Breast epithelium (tissue), 4 donors: ENCODE data around the gene HSPB7. TPM values are rescaled to one million over a fixed set of nuclear protein-coding genes. Genes with fewer than 3 reads are reported as not detected.

Source experiments
- DNase-seq, 2 donors: peaks; one replicate each; pipeline ENCODE4 v3.0.0-alpha.2; 2019; ENCODE audit warnings: low spot score in 2 of 2
- H3K27ac ChIP-seq, 2 donors: fragments of 200-600 bp; sonication (generic) in 1 of 2; one replicate each; pipeline ENCODE4 v1.5.1; 2016 to 2019; ENCODE audit warnings: mild to moderate bottlenecking in 1 of 2
- H3K27me3 ChIP-seq, 2 donors: fragments of 200-600 bp; sonication (generic) in 1 of 2; one replicate each; pipeline versions ENCODE4 v1.5.1 to v1.6.0; 2017 to 2019; ENCODE audit warnings: control low read depth in 1 of 2, mild to moderate bottlenecking in 1 of 2
- H3K36me3 ChIP-seq: fragments of 200-600 bp; one replicate; pipeline ENCODE4 v1.5.1; 2019
- H3K4me1 ChIP-seq, 2 donors: fragments of 200-600 bp; sonication (generic); one replicate each; pipeline ENCODE4 v1.5.1; 2016 to 2019; ENCODE audit warnings: control low read depth in 1 of 2
- H3K4me3 ChIP-seq, 3 donors: fragments of 200-600 bp; sonication (generic); 1 replicate in 2 of 3; 2 replicates in 1 of 3; pipeline ENCODE4 v1.5.1; 2016 to 2019; ENCODE audit warnings: mild to moderate bottlenecking in 3 of 3, moderate library complexity in 2 of 3
- H3K9me3 ChIP-seq, 2 donors: fragments of 200-600 bp; sonication (generic) in 1 of 2; one replicate each; pipeline ENCODE4 v1.5.1; 2016 to 2019; ENCODE audit warnings: control low read depth in 1 of 2
- POLR2A ChIP-seq: fragments of 450-650 bp; IDR thresholded peaks from one replicate; pipeline ENCODE4 v1.6.1; 2016; ENCODE audit warnings: antibody characterized with exemption, mild to moderate bottlenecking, moderate library complexity
- POLR2AphosphoS5 ChIP-seq, 3 donors: sonication (generic); formaldehyde crosslinking; IDR thresholded peaks; one replicate each; pipeline ENCODE4 v1.6.1; 2017; ENCODE audit warnings: antibody characterized with exemption in 3 of 3
- intact Hi-C: fragments of 100-400 bp; cut with DNase I; formaldehyde crosslinking; loops from one replicate; pipeline ENCODE4 v1.15.1; 2023; ENCODE audit warnings: low total_unique reads
- total RNA-seq, 3 donors: library from RNA; depleted of rRNA; stranded (reverse); fragments of >200 nt; gene quantifications; one replicate each; pipeline ENCODE4 v1.1.0, GENCODE V29; 2016
- TF ChIP-seq, protein P1 (sequence below), 3 donors: fragments of 450-650 bp; IDR thresholded peaks; one replicate each; pipeline ENCODE4 v1.5.1; 2016 to 2017; ENCODE audit warnings: antibody characterized with exemption in 3 of 3, mild to moderate bottlenecking in 3 of 3, moderate library complexity in 3 of 3

Gene HSPB7
- total RNA-seq, 3 donors from 2014 or later, result 8.8 to 183 (median 19.0) TPM

DNA sequence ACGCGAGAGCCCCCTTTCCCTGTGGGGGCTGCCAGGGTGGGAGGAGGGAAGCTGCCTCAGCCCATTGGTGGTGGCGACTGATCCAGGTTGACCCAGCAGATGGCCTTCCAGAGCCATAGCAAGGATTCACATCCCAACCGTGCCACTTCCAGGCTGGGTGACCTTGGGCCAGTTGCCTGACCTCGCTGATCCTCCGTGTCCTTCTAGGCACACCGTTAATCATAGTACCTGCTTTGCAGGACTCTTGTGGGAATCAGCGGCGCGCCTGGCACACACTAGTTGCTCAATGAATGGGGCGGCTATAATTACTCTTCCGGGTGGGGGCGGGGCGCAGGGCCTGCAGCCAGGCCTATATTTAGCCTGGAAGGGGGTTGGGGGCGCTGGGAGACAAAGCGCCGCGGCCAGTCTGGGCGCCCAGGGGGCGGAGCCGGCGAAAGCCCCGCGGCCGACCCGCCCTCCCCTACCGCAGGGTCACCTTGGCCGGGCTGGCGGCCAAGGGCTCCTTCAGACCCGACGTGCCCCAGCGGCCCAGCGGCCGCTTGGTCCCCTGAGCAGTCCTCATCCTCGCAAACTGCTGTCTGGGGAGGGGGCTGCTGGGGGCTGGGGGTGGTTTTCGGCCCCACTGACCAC, 5.1 kb downstream of the HSPB7 start:
- TF ChIP-seq POLR2A (no peak), POLR2AphosphoS5 (IDR thresholded peaks at IDR 0.05) (no peak)
- TF ChIP-seq, protein P1, sequence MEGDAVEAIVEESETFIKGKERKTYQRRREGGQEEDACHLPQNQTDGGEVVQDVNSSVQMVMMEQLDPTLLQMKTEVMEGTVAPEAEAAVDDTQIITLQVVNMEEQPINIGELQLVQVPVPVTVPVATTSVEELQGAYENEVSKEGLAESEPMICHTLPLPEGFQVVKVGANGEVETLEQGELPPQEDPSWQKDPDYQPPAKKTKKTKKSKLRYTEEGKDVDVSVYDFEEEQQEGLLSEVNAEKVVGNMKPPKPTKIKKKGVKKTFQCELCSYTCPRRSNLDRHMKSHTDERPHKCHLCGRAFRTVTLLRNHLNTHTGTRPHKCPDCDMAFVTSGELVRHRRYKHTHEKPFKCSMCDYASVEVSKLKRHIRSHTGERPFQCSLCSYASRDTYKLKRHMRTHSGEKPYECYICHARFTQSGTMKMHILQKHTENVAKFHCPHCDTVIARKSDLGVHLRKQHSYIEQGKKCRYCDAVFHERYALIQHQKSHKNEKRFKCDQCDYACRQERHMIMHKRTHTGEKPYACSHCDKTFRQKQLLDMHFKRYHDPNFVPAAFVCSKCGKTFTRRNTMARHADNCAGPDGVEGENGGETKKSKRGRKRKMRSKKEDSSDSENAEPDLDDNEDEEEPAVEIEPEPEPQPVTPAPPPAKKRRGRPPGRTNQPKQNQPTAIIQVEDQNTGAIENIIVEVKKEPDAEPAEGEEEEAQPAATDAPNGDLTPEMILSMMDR (IDR thresholded peaks at IDR 0.05), result no peak

DNA sequence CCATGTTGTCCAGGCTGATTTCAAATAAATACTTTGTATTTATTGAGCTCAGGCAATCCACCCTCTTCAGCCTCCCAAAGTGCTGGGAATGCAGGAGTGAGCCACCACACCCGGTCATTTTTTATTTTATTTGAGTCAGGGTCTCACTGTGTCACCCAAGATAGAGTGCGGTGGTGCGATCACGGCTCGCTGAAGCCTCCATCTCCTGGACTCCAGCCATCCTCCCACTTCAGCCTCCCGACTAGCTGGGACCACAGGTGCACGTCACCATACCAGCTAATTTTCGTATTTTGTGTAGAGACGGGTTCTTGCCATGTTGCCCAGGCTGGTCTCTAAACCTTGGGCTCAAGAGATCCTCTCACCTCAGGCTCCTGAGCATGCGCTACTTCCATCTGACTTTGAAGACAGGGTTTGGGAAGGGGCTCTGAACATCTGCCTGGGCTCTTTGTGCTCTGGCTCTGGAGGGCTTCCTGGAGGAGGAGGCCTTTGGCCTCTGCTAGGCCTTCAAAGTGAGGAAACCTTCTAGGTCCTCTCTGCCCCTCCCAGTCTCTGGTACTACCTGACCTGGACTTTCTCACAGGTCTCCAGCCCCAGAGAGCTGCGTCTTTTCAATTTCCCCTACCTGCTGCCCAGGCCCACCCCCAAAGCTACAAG, 5.8 kb downstream of the HSPB7 start:
- peaks cover 0 to 3% of the 10 kb centered on the region in 2 donors for H3K4me1 ChIP-seq
- no peak for TF ChIP-seq POLR2AphosphoS5 (IDR thresholded peaks at IDR 0.05)
- no peak for TF ChIP-seq POLR2A
- TF ChIP-seq, protein P1 (IDR thresholded peaks at IDR 0.05), result no peak
- H3K27ac ChIP-seq, result peak overlapping the region; percentile 73 to 87
- no peaks in the 10 kb centered on the region for H3K27me3 ChIP-seq
- H3K36me3 ChIP-seq, result no peaks in the 10 kb centered on the region
- DNase-seq, result no peak
- no peaks in the 10 kb centered on the region for H3K9me3 ChIP-seq
- H3K4me3 ChIP-seq, result peak overlapping the region in 1 of 3 donors; percentile 64
- intact Hi-C loops, result no loop called here

More for the DNA sequence above, 5.1 kb downstream of the HSPB7 start:
- Histone ChIP-seq H3K36me3 (no peaks in the 10 kb centered on the region), H3K9me3 (no peaks in the 10 kb centered on the region), H3K27me3 (no peaks in the 10 kb centered on the region), H3K4me3 (peak overlapping the region; percentile 32 to 64 (median 48)), H3K27ac (peak overlapping the region; percentile 73 to 87), H3K4me1 (peaks cover 4 to 6% of the 10 kb centered on the region in 2 donors)
- intact Hi-C loops, result no loop called here
- DNase-seq, result peak; percentile 54 to 84

DNA sequence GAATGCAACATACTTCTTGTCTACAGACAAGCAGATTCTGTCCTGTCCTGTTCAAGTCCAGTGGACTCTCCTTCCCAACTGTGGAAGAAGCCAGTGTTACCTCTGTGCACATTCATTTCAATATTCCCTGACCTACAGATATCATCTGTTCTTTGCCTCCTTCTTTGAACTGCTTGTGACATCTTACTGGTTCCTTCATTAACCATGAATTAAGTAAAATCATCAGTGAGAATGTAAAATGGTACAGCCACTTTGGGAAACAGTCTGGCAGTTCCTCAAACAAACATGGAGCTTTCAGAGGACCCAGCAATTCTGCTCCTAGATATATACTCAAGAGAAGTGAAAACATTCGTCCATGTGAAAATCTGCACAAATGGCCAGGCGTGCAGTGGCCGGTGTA, 7.0 kb downstream of the HSPB7 start:
- no peak for DNase-seq
- TF ChIP-seq POLR2AphosphoS5 (IDR thresholded peaks at IDR 0.05), result no peak
- TF ChIP-seq, protein P1 (IDR thresholded peaks at IDR 0.05), result no peak
- no peak for TF ChIP-seq POLR2A
- no peaks in the 10 kb centered on the region for H3K9me3 ChIP-seq
- intact Hi-C loops, result no loop called here
- H3K4me1 ChIP-seq, result peaks cover 0 to 3% of the 10 kb centered on the region in 2 donors
- H3K4me3 ChIP-seq, result no peak overlapping the region
- no peaks in the 10 kb centered on the region for H3K27me3 ChIP-seq
- H3K27ac ChIP-seq, result no peak overlapping the region
- H3K36me3 ChIP-seq, result no peaks in the 10 kb centered on the region

DNA sequence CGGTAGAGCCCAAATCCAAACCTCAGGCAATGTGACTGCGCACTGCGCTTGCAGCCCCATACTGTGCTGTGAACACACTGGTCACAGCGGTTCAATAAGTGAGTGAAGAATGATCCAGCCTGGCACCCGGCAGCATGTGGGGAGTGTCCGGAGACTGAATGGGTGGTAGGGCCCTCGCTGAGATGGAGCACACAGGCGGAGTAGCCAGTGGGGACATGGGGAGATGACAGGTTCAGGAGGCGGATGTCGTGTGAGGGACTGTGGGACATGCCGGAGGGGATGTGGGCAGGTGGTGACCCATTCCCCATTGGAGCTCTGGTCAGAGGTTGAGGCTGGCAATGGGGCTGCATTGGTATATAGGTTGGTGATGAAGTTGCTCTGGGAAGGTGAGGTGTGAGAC, 8.2 kb downstream of the HSPB7 start:
- H3K4me1 ChIP-seq, result peaks cover 0 to 3% of the 10 kb centered on the region in 2 donors
- intact Hi-C loops, result loop anchor here (10.0 kb wide), 1 partner anchor 215 kb away; no protein-coding TSS in a partner anchor
- H3K9me3 ChIP-seq, result no peaks in the 10 kb centered on the region
- no peak overlapping the region for H3K4me3 ChIP-seq
- DNase-seq, result no peak
- H3K36me3 ChIP-seq, result no peaks in the 10 kb centered on the region
- no peak for TF ChIP-seq POLR2A
- TF ChIP-seq, protein P1 (IDR thresholded peaks at IDR 0.05), result no peak
- H3K27me3 ChIP-seq, result no peaks in the 10 kb centered on the region
- H3K27ac ChIP-seq, result no peak overlapping the region

DNA sequence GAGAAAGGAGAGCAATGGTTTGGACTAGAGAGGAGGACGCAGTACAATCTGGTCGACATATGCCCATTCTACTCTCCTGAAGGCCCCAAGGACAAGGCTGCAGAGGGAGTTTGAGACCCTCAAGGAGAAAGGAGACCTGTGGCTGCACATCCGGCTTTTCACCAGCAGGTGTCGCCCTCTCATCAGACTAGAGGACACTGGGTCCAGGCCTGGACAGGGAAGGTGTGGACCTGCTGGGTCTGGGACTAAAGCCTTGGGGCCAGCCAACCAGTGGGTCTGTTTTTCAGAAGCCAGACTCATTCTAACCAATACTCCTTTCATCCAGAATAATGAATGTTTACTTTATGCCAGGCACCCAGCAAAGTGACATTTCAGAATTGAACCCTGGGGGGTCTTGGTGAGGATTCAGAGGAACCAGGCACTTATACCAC, 8.8 kb downstream of the HSPB7 start:
- DNase-seq, result peak; percentile 66 to 79
- no peak overlapping the region for H3K27ac ChIP-seq
- TF ChIP-seq, protein P1 (IDR thresholded peaks at IDR 0.05), result peak; percentile 96 to 98 (median 97)
- no peak for TF ChIP-seq POLR2A
- TF ChIP-seq POLR2AphosphoS5 (IDR thresholded peaks at IDR 0.05), result peak in 1 of 3 donors; percentile 42
- H3K4me1 ChIP-seq, result peaks cover 0 to 3% of the 10 kb centered on the region in 2 donors
- H3K36me3 ChIP-seq, result no peaks in the 10 kb centered on the region
- no peak overlapping the region for H3K4me3 ChIP-seq
- no peaks in the 10 kb centered on the region for H3K9me3 ChIP-seq
- H3K27me3 ChIP-seq, result no peaks in the 10 kb centered on the region
- intact Hi-C loops, result loop anchor here (10.0 kb wide), 1 partner anchor 214 kb away; no protein-coding TSS in a partner anchor
